Adrenal gland (tissue), 12 donors: ENCODE measurements around the gene CREB3L4. TPM values are rescaled to one million over a fixed set of nuclear protein-coding genes. Genes with fewer than 3 reads are reported as not detected.

Experiments used
- DNase-seq, 7 donors: peaks; one replicate each; pipeline ENCODE4 v3.0.0-alpha.2; 2019 to 2020
- H3K27ac ChIP-seq, 5 donors: fragments of 200-600 bp; sonication (generic) in 4 of 5; 1 replicate in 3 of 5; 2 replicates in 2 of 5; pipeline versions ENCODE4 v1.5.1 to v1.8.0; 2016 to 2020; ENCODE audit warnings: mild to moderate bottlenecking in 1 of 5
- H3K27me3 ChIP-seq: fragments of 200-600 bp; 2 replicates; pipeline ENCODE4 v1.8.0; 2021
- H3K36me3 ChIP-seq, 2 donors: fragments of 200-600 bp; replicated peaks in 1 of 2; 1 replicate in 1 of 2; 2 replicates in 1 of 2; pipeline versions ENCODE4 v1.5.1 to v1.8.0; 2018 to 2022
- H3K4me1 ChIP-seq, 2 donors: fragments of 200-600 bp; replicated peaks in 1 of 2; 1 replicate in 1 of 2; 2 replicates in 1 of 2; pipeline versions ENCODE4 v1.5.1 to v1.8.0; 2018 to 2021
- H3K4me3 ChIP-seq, 4 donors: fragments of 200-600 bp; sonication (generic) in 3 of 4; one replicate each; pipeline ENCODE4 v1.5.1; 2016 to 2018
- H3K9me3 ChIP-seq, 3 donors: fragments of 200-600 bp; sonication (generic) in 1 of 3; replicated peaks in 1 of 3; 1 replicate in 2 of 3; 2 replicates in 1 of 3; pipeline versions ENCODE4 v1.5.1 to v1.8.0; 2016 to 2021
- CTCF ChIP-seq, 6 experiments: fragments of 450-650 bp in 4 of 6; fragments of 200-600 bp in 2 of 6; sonication (generic) in 1 of 6; IDR thresholded peaks; 1 replicate in 5 of 6; 2 replicates in 1 of 6; pipeline versions ENCODE4 v1.5.1 to v1.8.0; 2016 to 2021; ENCODE audit warnings: antibody characterized with exemption in 6 of 6, mild to moderate bottlenecking in 2 of 6, moderate library complexity in 1 of 6
- POLR2A ChIP-seq, 2 donors: fragments of 450-650 bp; IDR thresholded peaks; one replicate each; pipeline ENCODE4 v1.6.1; 2017; ENCODE audit warnings: antibody characterized with exemption in 2 of 2, mild to moderate bottlenecking in 2 of 2, moderate library complexity in 1 of 2
- WGBS, 4 donors: extraction: QIAGEN DNeasy Blood & Tissue Kit in 2 of 4; methylation state at CpG; one replicate each; pipeline versions ENCODE4 v1.1.5 to v1.1.7; 2013 to 2017; 5-methylcytosine and 5-hydroxymethylcytosine counted together
- intact Hi-C, 2 donors: fragments of 100-400 bp; cut with DNase I; formaldehyde crosslinking; loops; one replicate each; pipeline versions ENCODE4 v1.14.1 to v1.15.0; 2022 to 2023
- polyA plus RNA-seq, 3 donors: library from polyadenylated mRNA; stranded (reverse); fragments of 200-250 nt in 2 of 3; fragments of 350-450 nt in 1 of 3; fragmentation: Illumina TruSeq in 1 of 3; extraction: RNeasy Lipid Tissue Mini Kit (QIAGEN cat#74804) in 1 of 3; gene quantifications; one replicate each; pipeline ENCODE4 v1.2.3, GENCODE V29; 2013 to 2014
- total RNA-seq, 9 donors: library from RNA; depleted of rRNA in 4 of 9; stranded (reverse); fragments of >200 nt in 4 of 9; fragments of 120-200 nt in 1 of 9; fragmentation: NEBNext Ultra II Directional in 1 of 9; extraction: Animal tissue kit (Norgen Biotek cat#: 25700) in 1 of 9; gene quantifications; one replicate each; pipeline versions ENCODE4 v1.1.0 to v1.2.4, GENCODE V29; 2013 to 2023
- donor health status: healthy with polysubstance abuse.
- donor health status: Bipolar disorder and iron deficiency.
- donor health status: DM: yes; HTN: yes; CAD: no.
- donor health status: DM: no; HTN: no; CAD: no.
- donor health status: DM: no; HTN: no; CAD: no.
- donor health status: DM: yes; HTN: yes; CAD: no.

The CREB3L4 gene
- total and polyA plus RNA-seq, 12 donors = 5.1 to 21.8 (median 15.1) TPM

- no peak overlapping the region for H3K4me3 ChIP-seq
- H3K4me1 ChIP-seq = peaks cover 25 to 43% of the 10 kb centered on the region in 2 donors
- no peaks in the 10 kb centered on the region for H3K27me3 ChIP-seq
- WGBS, 4 donors = 83 to 89% (median 87%) methylated on average over 8 of the region's 8 CpGs
- DNase-seq = no peak
- TF ChIP-seq CTCF (IDR thresholded peaks at IDR 0.05) = no peak
- no peak for TF ChIP-seq POLR2A (IDR thresholded peaks at IDR 0.05)
- H3K9me3 ChIP-seq = no peaks in the 10 kb centered on the region
- peak overlapping the region in 1 of 5 donors; percentile 89 for H3K27ac ChIP-seq
- peaks cover 0 to 18% of the 10 kb centered on the region in 2 donors for H3K36me3 ChIP-seq
- intact Hi-C loops = loop anchor here (5.0 to 10.0 kb wide), 2 partner anchors 190 to 303 kb away; no protein-coding TSS in a partner anchor
Measured at GRCh38 chr1:153987621-153988020, 19.9 kb downstream of the CREB3L4 start.

GRCh38 chr1:153990468-153991150 is 22.9 kb downstream of the CREB3L4 start, which contains the start of gene RPS27:
RPS27 (plus strand) TSS chr1:153990762; CDS start chr1:153990797, 35 bp downstream.
- Histone ChIP-seq H3K4me1 (peaks cover 11 to 39% of the 10 kb centered on the region in 2 donors), H3K36me3 (peaks cover 0 to 40% of the 10 kb centered on the region in 2 donors), H3K4me3 (peak within 1 kb of the TSS; percentile 25 to 87 (median 70)), H3K27me3 (no peaks in the 10 kb centered on the region), H3K9me3 (no peaks in the 10 kb centered on the region), H3K27ac (peak within 1 kb of the TSS in 4 of 5 donors; percentile 84 to 98 (median 92))
- intact Hi-C loops = no loop called here
- DNase-seq = peak; percentile 92 to 98 (median 95)
- TF ChIP-seq CTCF (IDR thresholded peaks at IDR 0.05) = peak in 1 of 6 experiments; percentile 20
- TF ChIP-seq POLR2A (IDR thresholded peaks at IDR 0.05) = peak; percentile 95 to 97
- 0 to 1% (median 0%) methylated on average over 32 to 36 of the region's 36 CpGs for WGBS, 4 donors

- intact Hi-C loops = no loop called here
- peaks cover 10 to 39% of the 10 kb centered on the region in 2 donors for H3K4me1 ChIP-seq
- no peak for TF ChIP-seq POLR2A (IDR thresholded peaks at IDR 0.05)
- no peak for TF ChIP-seq CTCF (IDR thresholded peaks at IDR 0.05)
Measured at GRCh38 chr1:153991151-153991630, 23.5 kb downstream of the CREB3L4 start.

GRCh38 chr1:153991806-153992205 is 24.1 kb downstream of the CREB3L4 start:
- Histone ChIP-seq H3K36me3 (peaks cover 0 to 40% of the 10 kb centered on the region in 2 donors), H3K4me3 (peak overlapping the region in 2 of 4 donors; percentile 69 to 70), H3K27me3 (no peaks in the 10 kb centered on the region), H3K4me1 (peaks cover 10 to 33% of the 10 kb centered on the region in 2 donors), H3K27ac (peak overlapping the region in 3 of 5 donors; percentile 88 to 98 (median 96)), H3K9me3 (no peaks in the 10 kb centered on the region)
- intact Hi-C loops = no loop called here
- TF ChIP-seq CTCF (IDR thresholded peaks at IDR 0.05) (no peak), POLR2A (IDR thresholded peaks at IDR 0.05) (no peak)
- WGBS, 4 donors = 79 to 92% (median 89%) methylated on average over 2 of the region's 2 CpGs
- DNase-seq = no peak

More at GRCh38 chr1:153991151-153991630, 23.5 kb downstream of the CREB3L4 start:
- Histone ChIP-seq H3K4me3 (peak overlapping the region; percentile 25 to 87 (median 70)), H3K27ac (peak overlapping the region in 4 of 5 donors; percentile 84 to 98 (median 92)), H3K36me3 (peaks cover 0 to 40% of the 10 kb centered on the region in 2 donors), H3K9me3 (no peaks in the 10 kb centered on the region), H3K27me3 (no peaks in the 10 kb centered on the region)
- no peak for DNase-seq
- whole genome bisulfite sequencing, 4 donors = 5 to 8% (median 6%) methylated on average over 9 of the region's 9 CpGs
